IPS DF 4.7 (cell line): Measurements from ENCODE around the gene DUS3L.
A peak's percentile ranks its signal among the peaks of the same experiment; 100 is the strongest.

ENCODE experiments used
- DNase-seq: peaks from one replicate; pipeline ENCODE4 v3.0.0-alpha.2; 2013; ENCODE audit warnings: low spot score; ENCODE audit errors: extremely low read depth

Gene DUS3L

GRCh38 chr19:5790559-5791520, at the start of gene DUS3L:
DUS3L (minus strand) TSS chr19:5791163; CDS start chr19:5791141, 22 bp downstream.
- DNase-seq: peak; percentile 94

GRCh38 chr19:5839065-5840017, 48.4 kb upstream of the DUS3L start, which contains the start of gene FUT6:
FUT6 (minus strand) TSS chr19:5839702; CDS start chr19:5832567, 7,135 bp downstream.
- DNase-seq: no peak

GRCh38 chr19:5838353-5839064, 47.5 kb upstream of the DUS3L start:
- no peak for DNase-seq

- DNase-seq: no peak
These were observed 46.9 kb upstream of the DUS3L start for GRCh38 chr19:5837761-5838352.

GRCh38 chr19:5832527-5833216, 41.7 kb upstream of the DUS3L start:
- no peak for DNase-seq

- DNase-seq: no peak
These were observed 41.1 kb upstream of the DUS3L start for GRCh38 chr19:5832061-5832460.

GRCh38 chr19:5831159-5831558, 40.2 kb upstream of the DUS3L start:
- DNase-seq: no peak

- DNase-seq: no peak
These were observed 38.8 kb upstream of the DUS3L start for GRCh38 chr19:5829567-5830310.

- no peak for DNase-seq
These were observed 38.0 kb upstream of the DUS3L start for GRCh38 chr19:5828661-5829566.

- no peak for DNase-seq
These were observed 37.1 kb upstream of the DUS3L start for GRCh38 chr19:5827891-5828660.

GRCh38 chr19:5827342-5827890, 36.5 kb upstream of the DUS3L start:
- DNase-seq: no peak

- DNase-seq: no peak
These were observed 35.8 kb upstream of the DUS3L start for GRCh38 chr19:5826531-5827341.

GRCh38 chr19:5825178-5825577, 34.2 kb upstream of the DUS3L start:
- DNase-seq: no peak

GRCh38 chr19:5824751-5825150, 33.8 kb upstream of the DUS3L start:
- DNase-seq: no peak

- DNase-seq: no peak
These were observed 32.8 kb upstream of the DUS3L start for GRCh38 chr19:5823579-5824281.
